K562 (cell line): ENCODE measurements around the gene NRXN3.

Experiments
- HDAC6 ChIP-seq: IDR thresholded peaks from 2 replicates; pipeline ENCODE4 v1.6.1; 2012; ENCODE audit warnings: low read depth, mild to moderate bottlenecking, control low read depth, inconsistent platforms, low read length, moderate library complexity
- PHB2 ChIP-seq: fragments of 450-650 bp; IDR thresholded peaks from 2 replicates; pipeline ENCODE4 v1.6.1; 2017; ENCODE audit warnings: low read depth
- RFX5 ChIP-seq: IDR thresholded peaks from 2 replicates; pipeline ENCODE4 v1.6.1; 2011; ENCODE audit warnings: low read depth, mild to moderate bottlenecking, improper control_type of control experiment, low read length
- SRF ChIP-seq, 2 experiments: fragments of 250-450, 450-650 bp in 1 of 2; sonication (Bioruptor Pico) in 1 of 2; sonication (generic) in 1 of 2; formaldehyde crosslinking; IDR thresholded peaks; 2 replicates each; pipeline versions ENCODE4 v1.5.0 to v1.5.1; 2020 to 2022; ENCODE audit warnings: mild to moderate bottlenecking in 1 of 2, missing genetic modification reagents in 1 of 2
- TARDBP ChIP-seq: fragments of 450-650 bp; IDR thresholded peaks from 2 replicates; pipeline ENCODE4 v1.6.1; 2016
- TF ChIP-seq, protein P1 (sequence below), 2 experiments: fragments of 450-650 bp in 1 of 2; sonication (generic) in 1 of 2; formaldehyde crosslinking in 1 of 2; IDR thresholded peaks in 1 of 2; conservative IDR thresholded peaks in 1 of 2; 2 replicates each; pipeline versions ENCODE4 v1.6.1 to v1.8.1; 2016 to 2023; ENCODE audit warnings: mild to moderate bottlenecking in 2 of 2, moderate library complexity in 2 of 2, inconsistent platforms in 1 of 2, missing genetic modification reagents in 1 of 2
- TF ChIP-seq, protein P2 (sequence below): fragments of 450-650 bp; IDR thresholded peaks from 2 replicates; pipeline ENCODE4 v1.6.1; 2016; ENCODE audit warnings: low read depth

DNA sequence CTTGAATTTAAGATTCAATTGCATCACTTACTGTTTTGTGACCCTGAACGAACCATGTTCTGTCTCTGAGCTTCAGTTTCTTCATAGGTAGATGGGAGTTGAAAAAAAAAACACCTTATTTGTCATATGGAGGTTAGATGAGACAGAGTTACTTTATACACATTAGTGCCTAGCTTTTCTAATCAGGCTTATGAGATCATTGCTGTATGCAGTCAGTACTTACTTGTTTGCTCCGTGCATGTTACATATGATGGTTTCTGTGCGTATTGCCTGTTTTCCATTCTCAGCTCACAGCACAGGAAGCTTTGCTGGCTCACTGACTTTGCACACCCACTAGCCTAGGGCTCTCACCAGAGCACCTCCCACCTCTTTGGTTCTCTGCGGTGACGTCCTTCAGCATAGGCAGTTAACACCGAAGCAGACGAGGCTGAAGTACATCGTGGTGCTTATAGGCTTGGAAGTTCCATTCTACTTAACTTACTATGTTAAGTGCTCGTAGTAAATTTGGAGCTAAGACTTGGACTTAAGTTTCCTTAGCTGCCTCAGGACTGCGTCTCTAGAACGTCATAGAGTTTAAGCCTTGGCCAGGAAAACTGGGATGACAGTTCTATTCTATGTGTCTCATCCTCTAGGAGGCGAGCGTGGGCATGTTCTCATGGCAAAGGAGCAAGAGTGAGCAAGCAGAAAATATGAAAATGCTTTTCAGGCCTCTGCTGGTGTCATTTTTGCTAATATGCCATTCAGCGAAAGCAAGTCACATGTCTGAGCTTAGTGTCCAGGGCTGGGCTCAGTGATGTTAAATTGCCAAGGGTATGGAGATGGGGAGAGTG lies 57.3 kb downstream of the NRXN3 start:
- TF ChIP-seq SRF (CRISPR knock-in tag; IDR thresholded peaks at IDR 0.05): no peak
- no peak for TF ChIP-seq HDAC6
- TF ChIP-seq, protein P1, sequence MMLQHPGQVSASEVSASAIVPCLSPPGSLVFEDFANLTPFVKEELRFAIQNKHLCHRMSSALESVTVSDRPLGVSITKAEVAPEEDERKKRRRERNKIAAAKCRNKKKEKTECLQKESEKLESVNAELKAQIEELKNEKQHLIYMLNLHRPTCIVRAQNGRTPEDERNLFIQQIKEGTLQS (IDR thresholded peaks at IDR 0.05): no peak
- TF ChIP-seq, protein P1 (CRISPR knock-in tag; conservative IDR thresholded peaks at IDR 0.05): no peak
- TF ChIP-seq TARDBP: no peak
- TF ChIP-seq RFX5: no peak
- no peak for TF ChIP-seq PHB2
- TF ChIP-seq, protein P2, sequence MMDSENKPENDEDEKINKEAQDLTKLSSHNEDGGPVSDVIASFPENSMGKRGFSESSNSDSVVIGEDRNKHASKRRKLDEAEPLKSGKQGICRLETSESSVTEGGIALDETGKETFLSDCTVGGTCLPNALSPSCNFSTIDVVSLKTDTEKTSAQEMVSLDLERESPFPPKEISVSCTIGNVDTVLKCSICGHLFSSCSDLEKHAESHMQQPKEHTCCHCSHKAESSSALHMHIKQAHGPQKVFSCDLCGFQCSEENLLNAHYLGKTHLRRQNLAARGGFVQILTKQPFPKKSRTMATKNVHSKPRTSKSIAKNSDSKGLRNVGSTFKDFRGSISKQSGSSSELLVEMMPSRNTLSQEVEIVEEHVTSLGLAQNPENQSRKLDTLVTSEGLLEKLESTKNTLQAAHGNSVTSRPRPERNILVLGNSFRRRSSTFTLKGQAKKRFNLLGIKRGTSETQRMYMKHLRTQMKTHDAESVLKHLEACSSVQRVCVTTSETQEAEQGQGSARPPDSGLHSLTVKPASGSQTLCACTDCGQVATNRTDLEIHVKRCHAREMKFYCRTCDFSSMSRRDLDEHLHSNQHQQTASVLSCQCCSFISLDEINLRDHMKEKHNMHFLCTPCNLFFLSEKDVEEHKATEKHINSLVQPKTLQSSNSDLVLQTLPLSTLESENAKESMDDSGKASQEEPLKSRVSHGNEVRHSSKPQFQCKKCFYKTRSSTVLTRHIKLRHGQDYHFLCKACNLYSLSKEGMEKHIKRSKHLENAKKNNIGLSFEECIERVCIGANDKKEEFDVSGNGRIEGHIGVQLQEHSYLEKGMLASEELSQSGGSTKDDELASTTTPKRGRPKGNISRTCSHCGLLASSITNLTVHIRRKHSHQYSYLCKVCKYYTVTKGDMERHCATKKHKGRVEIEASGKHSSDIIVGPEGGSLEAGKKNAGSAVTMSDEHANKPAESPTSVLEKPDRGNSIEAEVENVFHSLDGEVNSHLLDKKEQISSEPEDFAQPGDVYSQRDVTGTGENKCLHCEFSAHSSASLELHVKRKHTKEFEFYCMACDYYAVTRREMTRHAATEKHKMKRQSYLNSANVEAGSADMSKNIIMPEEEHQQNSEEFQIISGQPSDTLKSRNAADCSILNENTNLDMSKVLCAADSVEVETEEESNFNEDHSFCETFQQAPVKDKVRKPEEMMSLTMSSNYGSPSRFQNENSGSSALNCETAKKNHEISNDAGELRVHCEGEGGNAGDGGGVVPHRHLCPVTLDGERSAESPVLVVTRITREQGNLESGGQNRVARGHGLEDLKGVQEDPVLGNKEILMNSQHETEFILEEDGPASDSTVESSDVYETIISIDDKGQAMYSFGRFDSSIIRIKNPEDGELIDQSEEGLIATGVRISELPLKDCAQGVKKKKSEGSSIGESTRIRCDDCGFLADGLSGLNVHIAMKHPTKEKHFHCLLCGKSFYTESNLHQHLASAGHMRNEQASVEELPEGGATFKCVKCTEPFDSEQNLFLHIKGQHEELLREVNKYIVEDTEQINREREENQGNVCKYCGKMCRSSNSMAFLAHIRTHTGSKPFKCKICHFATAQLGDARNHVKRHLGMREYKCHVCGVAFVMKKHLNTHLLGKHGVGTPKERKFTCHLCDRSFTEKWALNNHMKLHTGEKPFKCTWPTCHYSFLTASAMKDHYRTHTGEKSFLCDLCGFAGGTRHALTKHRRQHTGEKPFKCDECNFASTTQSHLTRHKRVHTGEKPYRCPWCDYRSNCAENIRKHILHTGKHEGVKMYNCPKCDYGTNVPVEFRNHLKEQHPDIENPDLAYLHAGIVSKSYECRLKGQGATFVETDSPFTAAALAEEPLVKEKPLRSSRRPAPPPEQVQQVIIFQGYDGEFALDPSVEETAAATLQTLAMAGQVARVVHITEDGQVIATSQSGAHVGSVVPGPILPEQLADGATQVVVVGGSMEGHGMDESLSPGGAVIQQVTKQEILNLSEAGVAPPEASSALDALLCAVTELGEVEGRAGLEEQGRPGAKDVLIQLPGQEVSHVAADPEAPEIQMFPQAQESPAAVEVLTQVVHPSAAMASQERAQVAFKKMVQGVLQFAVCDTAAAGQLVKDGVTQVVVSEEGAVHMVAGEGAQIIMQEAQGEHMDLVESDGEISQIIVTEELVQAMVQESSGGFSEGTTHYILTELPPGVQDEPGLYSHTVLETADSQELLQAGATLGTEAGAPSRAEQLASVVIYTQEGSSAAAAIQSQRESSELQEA: no peak
